Keratinocyte (primary cell): ENCODE results near the gene ALDH1L1. TPM values are rescaled to one million over a fixed set of nuclear protein-coding genes. Genes with fewer than 3 reads are reported as not detected.

ENCODE experiments used
- DNase-seq: peaks from one replicate; pipeline ENCODE4 v3.0.0-alpha.2; 2011; ENCODE audit warnings: low read depth, missing footprints, low spot score
- FAIRE-seq: peaks from 2 replicates; lab custom pipeline; 2011; peaks lifted over from hg19 to GRCh38; lab: Jason Lieb, UNC
- H2AFZ ChIP-seq: 2 replicates; pipeline ENCODE4 v1.6.0; 2012; ENCODE audit warnings: low read length, control low read depth, inconsistent platforms; ENCODE audit not compliant: control insufficient read depth
- H3K27ac ChIP-seq: 2 replicates; pipeline ENCODE4 v1.5.1; 2011; ENCODE audit warnings: low read length; ENCODE audit not compliant: control insufficient read depth, insufficient read depth
- H3K27me3 ChIP-seq: 3 replicates; pipeline ENCODE4 v1.6.0; 2011; ENCODE audit warnings: low read length; ENCODE audit not compliant: control insufficient read depth, insufficient read depth; ENCODE audit errors: extremely low read depth
- H3K36me3 ChIP-seq, 2 experiments: 2 replicates in 1 of 2; 3 replicates in 1 of 2; pipeline ENCODE4 v1.5.1; 2011; ENCODE audit warnings: low read length in 2 of 2, mild to moderate bottlenecking in 1 of 2; ENCODE audit not compliant: control insufficient read depth in 2 of 2, insufficient read depth in 2 of 2; ENCODE audit errors: extremely low read depth in 1 of 2
- H3K4me1 ChIP-seq: 3 replicates; pipeline ENCODE4 v1.5.1; 2011; ENCODE audit warnings: low read length; ENCODE audit not compliant: control insufficient read depth, insufficient read depth; ENCODE audit errors: extremely low read depth
- H3K4me2 ChIP-seq: 3 replicates; pipeline ENCODE4 v1.6.0; 2011; ENCODE audit warnings: low read depth, low read length; ENCODE audit not compliant: control insufficient read depth, insufficient read depth; ENCODE audit errors: extremely low read depth
- H3K4me3 ChIP-seq, 3 experiments: fragments of 200-600 bp in 1 of 3; sonication (generic) in 1 of 3; 2 replicates in 2 of 3; 3 replicates in 1 of 3; pipeline ENCODE4 v1.5.1; 2011 to 2016; ENCODE audit warnings: low read length in 3 of 3, mild to moderate bottlenecking in 3 of 3, control low read depth in 2 of 3, inconsistent platforms in 1 of 3, low read depth in 1 of 3, mixed read lengths in 1 of 3, mixed run types in 1 of 3, moderate library complexity in 1 of 3; ENCODE audit not compliant: control insufficient read depth in 2 of 3, insufficient read depth in 2 of 3; ENCODE audit errors: extremely low read depth in 1 of 3
- H3K79me2 ChIP-seq: 2 replicates; pipeline ENCODE4 v1.6.0; 2012; ENCODE audit warnings: low read length; ENCODE audit not compliant: control insufficient read depth, insufficient read depth
- H3K9ac ChIP-seq: 3 replicates; pipeline ENCODE4 v1.6.0; 2011; ENCODE audit warnings: low read length; ENCODE audit not compliant: control insufficient read depth, insufficient read depth; ENCODE audit errors: extremely low read depth
- H3K9me1 ChIP-seq: 3 replicates; pipeline ENCODE4 v1.6.0; 2011; ENCODE audit warnings: low read length; ENCODE audit not compliant: control insufficient read depth, insufficient read depth; ENCODE audit errors: extremely low read depth
- H3K9me3 ChIP-seq: 2 replicates; pipeline ENCODE4 v1.5.1; 2012; ENCODE audit warnings: low read depth, low read length; ENCODE audit not compliant: control insufficient read depth
- H4K20me1 ChIP-seq: 3 replicates; pipeline ENCODE4 v1.6.0; 2011; ENCODE audit warnings: low read length; ENCODE audit not compliant: control insufficient read depth, insufficient read depth; ENCODE audit errors: extremely low read depth
- EZH2 ChIP-seq: IDR thresholded peaks from one replicate; pipeline ENCODE4 v1.6.1; 2012; ENCODE audit warnings: inconsistent platforms, mild to moderate bottlenecking, low read length, moderate library complexity
- dilution Hi-C: fragments of 300-500 bp; cut with MboI; formaldehyde crosslinking; loops from one replicate; pipeline ENCODE4 v1.7.0; 2020; ENCODE audit warnings: low sequenced_read_pairs; ENCODE audit not compliant: extremely low pct_ligation_motif_present
- polyA plus RNA-seq, 5 experiments: library from polyadenylated mRNA; depleted of rRNA in 3 of 5; stranded (reverse) in 3 of 5; stranded (forward) in 1 of 5; unstranded in 1 of 5; fragments of >200 nt; gene quantifications; 1 replicate in 1 of 5; 2 replicates in 3 of 5; 3 replicates in 1 of 5; pipeline versions ENCODE4 v1.2.1 to v1.2.3, GENCODE V29; 2011 to 2012; ENCODE audit warnings: missing spikeins in 2 of 5, low read depth in 1 of 5, low replicate concordance in 1 of 5
- TF ChIP-seq, protein P1 (sequence below), 3 experiments: IDR thresholded peaks in 1 of 3; conservative IDR thresholded peaks in 1 of 3; optimal IDR thresholded peaks in 1 of 3; 2 replicates in 2 of 3; 3 replicates in 1 of 3; pipeline versions ENCODE3 to v1.5.1; 2011; ENCODE audit warnings: low read length in 3 of 3, mild to moderate bottlenecking in 3 of 3, moderate library complexity in 2 of 3, control low read depth in 1 of 3, inconsistent platforms in 1 of 3; ENCODE audit not compliant: insufficient read depth in 2 of 3; ENCODE audit errors: extremely low read depth in 1 of 3

The ALDH1L1 gene
- polyA plus RNA-seq, 1 donor (not counting 4 experiments of a cell fraction or from before 2014, with no cell fraction given) = 0.35 TPM

DNA sequence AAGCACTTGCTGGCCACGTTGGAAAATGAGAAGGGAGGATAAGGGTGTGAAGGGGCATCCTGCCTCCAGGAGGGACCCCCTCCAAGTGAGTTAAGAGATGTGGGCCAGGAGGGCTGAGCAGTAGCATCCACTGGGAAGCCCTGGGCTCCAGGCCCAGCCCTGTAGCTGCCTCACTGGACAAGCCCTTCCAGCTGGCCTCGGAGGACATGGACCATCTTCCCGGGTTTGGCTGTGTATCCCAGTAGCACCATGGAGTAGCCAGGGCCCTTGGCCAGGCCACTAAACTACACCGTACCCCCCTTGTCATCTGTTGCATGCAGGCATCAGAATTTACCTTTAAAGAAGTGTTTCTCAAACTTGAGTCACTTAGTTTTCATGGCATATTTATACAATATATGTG is 29.4 kb upstream of the ALDH1L1 start:
- Histone ChIP-seq H3K4me3 (no peak overlapping the region), H3K9ac (no peak overlapping the region), H3K4me1 (peaks cover 24% of the 10 kb centered on the region), H3K79me2 (no peaks in the 10 kb centered on the region), H3K36me3 (no peaks in the 10 kb centered on the region), H2AFZ (no peak overlapping the region), H4K20me1 (no peaks in the 10 kb centered on the region), H3K27ac (no peak overlapping the region), H3K4me2 (no peak overlapping the region), H3K9me1 (no peaks in the 10 kb centered on the region), H3K27me3 (no peaks in the 10 kb centered on the region), H3K9me3 (no peaks in the 10 kb centered on the region)
- TF ChIP-seq EZH2 = no peak
- TF ChIP-seq, protein P1, sequence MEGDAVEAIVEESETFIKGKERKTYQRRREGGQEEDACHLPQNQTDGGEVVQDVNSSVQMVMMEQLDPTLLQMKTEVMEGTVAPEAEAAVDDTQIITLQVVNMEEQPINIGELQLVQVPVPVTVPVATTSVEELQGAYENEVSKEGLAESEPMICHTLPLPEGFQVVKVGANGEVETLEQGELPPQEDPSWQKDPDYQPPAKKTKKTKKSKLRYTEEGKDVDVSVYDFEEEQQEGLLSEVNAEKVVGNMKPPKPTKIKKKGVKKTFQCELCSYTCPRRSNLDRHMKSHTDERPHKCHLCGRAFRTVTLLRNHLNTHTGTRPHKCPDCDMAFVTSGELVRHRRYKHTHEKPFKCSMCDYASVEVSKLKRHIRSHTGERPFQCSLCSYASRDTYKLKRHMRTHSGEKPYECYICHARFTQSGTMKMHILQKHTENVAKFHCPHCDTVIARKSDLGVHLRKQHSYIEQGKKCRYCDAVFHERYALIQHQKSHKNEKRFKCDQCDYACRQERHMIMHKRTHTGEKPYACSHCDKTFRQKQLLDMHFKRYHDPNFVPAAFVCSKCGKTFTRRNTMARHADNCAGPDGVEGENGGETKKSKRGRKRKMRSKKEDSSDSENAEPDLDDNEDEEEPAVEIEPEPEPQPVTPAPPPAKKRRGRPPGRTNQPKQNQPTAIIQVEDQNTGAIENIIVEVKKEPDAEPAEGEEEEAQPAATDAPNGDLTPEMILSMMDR (optimal IDR thresholded peaks at IDR 0.05 in 1 of 3, IDR thresholded peaks at IDR 0.05 in 1 of 3, conservative IDR thresholded peaks at IDR 0.05 in 1 of 3; ENCODE audit: extremely low read depth in 1 of 3, insufficient read depth in 2 of 3, low read length in 3 of 3) = no peak
- no peak for FAIRE-seq
- dilution Hi-C loops = no loop called here
- DNase-seq = no peak

DNA sequence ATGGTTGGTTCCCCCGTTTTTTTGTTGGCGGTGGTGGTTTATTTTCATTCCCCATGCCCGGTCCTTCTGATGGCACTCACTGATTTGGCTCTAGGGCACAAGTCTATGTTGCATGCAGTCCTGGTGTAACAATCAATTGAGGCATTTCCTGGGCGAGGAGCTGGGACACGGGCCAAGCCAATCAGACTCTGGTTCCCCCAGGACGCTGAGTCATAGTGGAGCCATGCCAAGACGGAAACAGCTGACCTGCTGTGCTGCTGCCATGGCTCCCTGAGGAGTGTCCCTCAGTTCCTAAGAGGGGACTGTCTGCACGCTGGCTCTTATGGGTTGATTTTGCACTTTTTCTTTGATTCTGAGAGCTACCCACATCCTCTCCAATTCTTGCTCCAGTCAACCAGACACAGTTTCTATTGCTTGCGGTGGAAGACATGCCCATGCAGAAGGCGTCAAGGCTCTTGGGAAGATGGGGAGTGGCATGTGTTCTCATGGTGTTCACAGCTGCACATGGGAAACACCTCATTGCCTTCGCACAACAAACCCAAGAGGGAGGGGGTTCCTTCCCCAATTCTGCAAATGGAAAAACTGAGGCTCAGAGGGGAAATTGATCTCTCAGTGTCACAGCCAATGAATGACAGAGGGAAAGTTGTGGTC is 28.3 kb upstream of the ALDH1L1 start:
- Histone ChIP-seq H3K4me1 (peaks cover 22% of the 10 kb centered on the region), H4K20me1 (no peaks in the 10 kb centered on the region), H2AFZ (peak overlapping the region; percentile 58), H3K4me3 (peak overlapping the region in 1 of 3 experiments; percentile 3), H3K79me2 (no peaks in the 10 kb centered on the region), H3K36me3 (no peaks in the 10 kb centered on the region), H3K9me1 (no peaks in the 10 kb centered on the region), H3K4me2 (peak overlapping the region; percentile 54), H3K27ac (peak overlapping the region; percentile 49), H3K9ac (no peak overlapping the region), H3K9me3 (no peaks in the 10 kb centered on the region), H3K27me3 (no peaks in the 10 kb centered on the region)
- TF ChIP-seq, protein P1 (optimal IDR thresholded peaks at IDR 0.05 in 1 of 3, IDR thresholded peaks at IDR 0.05 in 1 of 3, conservative IDR thresholded peaks at IDR 0.05 in 1 of 3; ENCODE audit: extremely low read depth in 1 of 3, insufficient read depth in 2 of 3, low read length in 3 of 3) = no peak
- TF ChIP-seq EZH2 = no peak
- FAIRE-seq (peak; percentile 99), DNase-seq (peak; percentile 55)
- dilution Hi-C loops = no loop called here
